ENCODE data around the gene CALR. TPM values are rescaled to one million over a fixed set of nuclear protein-coding genes. Genes with fewer than 3 reads are reported as not detected.

The CALR gene
- total RNA-seq, 1 experiment from 2014 or later = 1,088 TPM

- peak overlapping the region; percentile 89 for H3K27ac Mint-ChIP-seq
- peaks cover 27% of the 10 kb centered on the region for H3K4me1 Mint-ChIP-seq
- ChIA-PET POLR2A (interaction anchor here (1.0 to 2.1 kb wide), 3 partner anchors 14 to 48 kb away, joined by 3 to 12 read pairs (median 3); partner anchors contain the start of gene GCDH), CTCF (interaction anchor here (1.2 to 2.7 kb wide), 5 partner anchors 33 to 169 kb away, joined by 3 to 20 read pairs (median 4); no protein-coding TSS in a partner anchor)
- ATAC-seq (no peak), DNase-seq (ENCODE audit: low spot score) (no peak)
- no peak for TF ChIP-seq CREM (CRISPR knock-in tag; IDR thresholded peaks at IDR 0.05)
- no peak for TF ChIP-seq SMAD4 (CRISPR knock-in tag; IDR thresholded peaks at IDR 0.05)
- H3K4me3 Mint-ChIP-seq = peak overlapping the region; percentile 99
- H3K27me3 Mint-ChIP-seq (ENCODE audit: low read depth) = no peaks in the 10 kb centered on the region
- peaks cover 29% of the 10 kb centered on the region for H3K36me3 Mint-ChIP-seq
- no peaks in the 10 kb centered on the region for H3K9me3 Mint-ChIP-seq
Measured at GRCh38 chr19:12932392-12933286, 5.8 kb upstream of the CALR start.

GRCh38 chr19:12933287-12934072, 4.9 kb upstream of the CALR start, which contains the start of gene FARSA:
FARSA (minus strand) TSS chr19:12933711; CDS start chr19:12933696, 15 bp downstream.
- CTCF ChIA-PET = interaction anchor here (0.6 to 2.7 kb wide), 5 partner anchors 32 to 86 kb away, joined by 3 to 20 read pairs (median 4); no protein-coding TSS in a partner anchor
- H3K4me1 Mint-ChIP-seq = peaks cover 28% of the 10 kb centered on the region
- ATAC-seq = peak; percentile 55
- TF ChIP-seq TEAD4 (CRISPR knock-in tag; IDR thresholded peaks at IDR 0.05) (no peak; the same call in 1 of the 2 replicates), FOXP1 (CRISPR knock-in tag; IDR thresholded peaks at IDR 0.05; ENCODE audit: borderline replicate concordance) (peak; percentile 51; the same call in 1 of the 2 replicates), PREB (CRISPR knock-in tag; IDR thresholded peaks at IDR 0.05; ENCODE audit: borderline replicate concordance) (0 out of 2 replicates have a peak, but pooled peaks have one; percentile 24), MAX (CRISPR knock-in tag; IDR thresholded peaks at IDR 0.05) (peak; percentile 90), USF2 (CRISPR knock-in tag; IDR thresholded peaks at IDR 0.05) (peak; percentile 76), KAT7 (CRISPR knock-in tag; IDR thresholded peaks at IDR 0.05; ENCODE audit: borderline replicate concordance) (peak; percentile 81; the same call in 1 of the 2 replicates), ETV6 (CRISPR knock-in tag; IDR thresholded peaks at IDR 0.05) (0 out of 2 replicates have a peak, but pooled peaks have one; percentile 32), E2F5 (CRISPR knock-in tag; IDR thresholded peaks at IDR 0.05) (no peak), NR1H2 (CRISPR knock-in tag; IDR thresholded peaks at IDR 0.05) (no peak), ARID4B (CRISPR knock-in tag; IDR thresholded peaks at IDR 0.05; ENCODE audit: borderline replicate concordance) (peak; percentile 64; the same call in 1 of the 2 replicates), MYBL2 (CRISPR knock-in tag; IDR thresholded peaks at IDR 0.05) (peak; percentile 55; the same call in 1 of the 2 replicates), FOXK1 (CRISPR knock-in tag; IDR thresholded peaks at IDR 0.05) (peak; percentile 82), FOXP4 (CRISPR knock-in tag; IDR thresholded peaks at IDR 0.05) (peak; percentile 22; the same call in 1 of the 2 replicates), TEAD1 (CRISPR knock-in tag; IDR thresholded peaks at IDR 0.05) (peak; percentile 34), HMGXB4 (CRISPR knock-in tag; IDR thresholded peaks at IDR 0.05) (0 out of 2 replicates have a peak, but pooled peaks have one; percentile 48), NR2C2 (CRISPR knock-in tag; IDR thresholded peaks at IDR 0.05) (no peak), RELA (CRISPR knock-in tag; IDR thresholded peaks at IDR 0.05; ENCODE audit: borderline replicate concordance) (0 out of 2 replicates have a peak, but pooled peaks have one; percentile 86)

More at GRCh38 chr19:12933287-12934072, 4.9 kb upstream of the CALR start, which contains the start of gene FARSA:
- Mint-ChIP-seq H3K36me3 (peaks cover 25% of the 10 kb centered on the region), H3K4me3 (peak within 1 kb of the TSS; percentile 99), H3K9me3 (no peaks in the 10 kb centered on the region), H3K27ac (peak within 1 kb of the TSS; percentile 89), H3K27me3 (ENCODE audit: low read depth) (no peaks in the 10 kb centered on the region)
- peak; percentile 87 for DNase-seq (ENCODE audit: low spot score)
- POLR2A ChIA-PET = interaction anchor here (0.7 to 2.1 kb wide), 5 partner anchors 13 to 49 kb away, joined by 3 to 12 read pairs (median 3); partner anchors contain the start of gene GCDH
